ENCODE results near the gene KCNK1. TPM values are rescaled to one million over a fixed set of nuclear protein-coding genes. Genes with fewer than 3 reads are reported as not detected.

Gene KCNK1
- total and polyA plus RNA-seq, 2 of the 13 experiments (the other 11 are each of a cell fraction or from before 2014, with no cell fraction given): not detected

DNA sequence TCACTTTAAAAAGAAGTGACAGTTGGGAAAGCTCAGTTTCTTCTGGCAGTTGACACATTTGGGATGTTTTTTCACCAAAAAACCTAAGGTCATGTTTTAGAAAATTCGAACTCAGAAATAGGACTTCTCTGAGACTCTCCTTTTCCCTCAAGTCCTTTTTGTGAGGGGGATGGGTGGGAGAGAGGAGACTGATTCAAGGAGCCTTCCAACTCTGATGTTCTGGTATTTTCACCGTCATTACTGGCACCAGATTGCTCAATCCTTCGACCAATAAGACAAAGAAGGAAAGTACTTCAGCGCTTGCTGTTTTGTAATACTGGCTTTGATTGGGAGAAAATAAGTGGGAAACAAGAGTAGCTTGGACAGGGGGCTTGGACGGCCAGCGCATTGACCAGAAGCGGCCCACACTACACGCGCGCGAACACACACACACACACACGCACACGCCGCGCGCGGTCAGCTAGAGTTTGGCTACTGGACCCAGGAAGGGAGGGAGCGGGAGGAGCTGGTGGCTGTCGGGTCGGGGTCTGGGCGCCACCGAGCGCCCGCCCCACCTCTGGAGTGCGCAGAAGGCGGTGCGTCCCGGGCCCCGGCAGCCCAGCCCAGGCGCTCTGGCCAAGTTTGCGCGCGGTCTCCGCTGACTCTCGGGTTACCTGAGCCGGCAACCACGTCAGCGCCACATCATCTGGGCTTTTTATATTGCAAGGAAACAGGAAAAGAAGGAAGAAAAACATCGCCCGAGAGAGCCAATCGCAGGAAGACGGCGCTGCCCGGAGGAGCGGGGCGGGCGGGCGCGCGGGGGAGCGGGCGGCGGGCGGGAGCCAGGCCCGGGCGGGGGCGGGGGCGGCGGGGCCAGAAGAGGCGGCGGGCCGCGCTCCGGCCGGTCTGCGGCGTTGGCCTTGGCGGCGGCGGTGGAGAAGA is at the start of gene KCNK1 (continued):
- no peak for TF ChIP-seq GTF3A (CRISPR knock-in tag; conservative IDR thresholded peaks at IDR 0.05)
- TF ChIP-seq NAIF1 (CRISPR knock-in tag; IDR thresholded peaks at IDR 0.05; ENCODE audit: borderline replicate concordance): no peak

GRCh38 chr1:233565313-233565712 is 48.6 kb upstream of the KCNK1 start:
- H3K36me3 ChIP-seq (replicated peaks in 1 of 2; ENCODE audit: control insufficient read depth in 1 of 2, insufficient read depth in 2 of 2, low read length in 2 of 2): no peaks in the 10 kb centered on the region
- no peaks in the 10 kb centered on the region for H3K79me2 ChIP-seq (ENCODE audit: insufficient read depth, low read length)
- DNase-seq (ENCODE audit: low spot score) (no peak), ATAC-seq (no peak), FAIRE-seq (no peak)
- no peak overlapping the region for H2AFZ ChIP-seq (ENCODE audit: low read length)
- H3K27ac ChIP-seq (ENCODE audit: extremely low read length, insufficient read depth, low read length): no peak overlapping the region
- H3K27me3 ChIP-seq (ENCODE audit: control insufficient read depth in 1 of 2, insufficient read depth in 2 of 2, low read length in 2 of 2): no peaks in the 10 kb centered on the region; a peak in 1 of 5 replicates
- H3K4me3 ChIP-seq (replicated peaks in 1 of 3; ENCODE audit: insufficient read depth in 1 of 3, low read depth in 2 of 3, low read length in 3 of 3): no peak overlapping the region
- H3K4me2 ChIP-seq (ENCODE audit: low read depth, low read length): no peak overlapping the region
- CTCF ChIA-PET (ENCODE audit: low intra/inter-chr PET ratio, low total read pairs): no interaction called here
- no peaks in the 10 kb centered on the region for H3K4me1 ChIP-seq (ENCODE audit: insufficient read depth, low read length)
- intact Hi-C loops (cut with micrococcal nuclease; ENCODE audit: unreplicated experiment): no loop called here
- POLR2A ChIA-PET: no interaction called here
- 33% methylated on average over 2 of the region's 2 CpGs for WGBS (ENCODE audit: low lambda C conversion rate)
- in situ Hi-C loops (cut with HindIII; ENCODE audit: extremely low pct_ligation_motif_present, low pct_unique_long_range_greater_than_20kb): no loop called here
- no peaks in the 10 kb centered on the region for H4K20me1 ChIP-seq (ENCODE audit: insufficient read depth, low read length)
- BruUV-seq (replicated peaks): no TSS peak
- peaks cover 41% of the 10 kb centered on the region for H3K9me3 ChIP-seq (ENCODE audit: low read length)
- TF ChIP-seq MXD4 (CRISPR knock-in tag; IDR thresholded peaks at IDR 0.05) (no peak), MXD3 (CRISPR knock-in tag; IDR thresholded peaks at IDR 0.05) (no peak), ZNF224 (CRISPR knock-in tag; IDR thresholded peaks at IDR 0.05) (no peak), E2F1 (CRISPR knock-in tag; IDR thresholded peaks at IDR 0.05) (no peak), HCFC1 (IDR thresholded peaks at IDR 0.05; ENCODE audit: low read depth, low read length) (no peak), MTF1 (CRISPR knock-in tag; IDR thresholded peaks at IDR 0.05) (no peak), FUBP1 (CRISPR knock-in tag; IDR thresholded peaks at IDR 0.05; ENCODE audit: borderline replicate concordance) (no peak), RBAK (CRISPR knock-in tag; IDR thresholded peaks at IDR 0.05) (no peak), RFX1 (IDR thresholded peaks at IDR 0.05) (no peak), ZNF337 (CRISPR knock-in tag; IDR thresholded peaks at IDR 0.05; ENCODE audit: borderline replicate concordance, low read depth) (no peak)
- TF ChIP-seq, protein P1, sequence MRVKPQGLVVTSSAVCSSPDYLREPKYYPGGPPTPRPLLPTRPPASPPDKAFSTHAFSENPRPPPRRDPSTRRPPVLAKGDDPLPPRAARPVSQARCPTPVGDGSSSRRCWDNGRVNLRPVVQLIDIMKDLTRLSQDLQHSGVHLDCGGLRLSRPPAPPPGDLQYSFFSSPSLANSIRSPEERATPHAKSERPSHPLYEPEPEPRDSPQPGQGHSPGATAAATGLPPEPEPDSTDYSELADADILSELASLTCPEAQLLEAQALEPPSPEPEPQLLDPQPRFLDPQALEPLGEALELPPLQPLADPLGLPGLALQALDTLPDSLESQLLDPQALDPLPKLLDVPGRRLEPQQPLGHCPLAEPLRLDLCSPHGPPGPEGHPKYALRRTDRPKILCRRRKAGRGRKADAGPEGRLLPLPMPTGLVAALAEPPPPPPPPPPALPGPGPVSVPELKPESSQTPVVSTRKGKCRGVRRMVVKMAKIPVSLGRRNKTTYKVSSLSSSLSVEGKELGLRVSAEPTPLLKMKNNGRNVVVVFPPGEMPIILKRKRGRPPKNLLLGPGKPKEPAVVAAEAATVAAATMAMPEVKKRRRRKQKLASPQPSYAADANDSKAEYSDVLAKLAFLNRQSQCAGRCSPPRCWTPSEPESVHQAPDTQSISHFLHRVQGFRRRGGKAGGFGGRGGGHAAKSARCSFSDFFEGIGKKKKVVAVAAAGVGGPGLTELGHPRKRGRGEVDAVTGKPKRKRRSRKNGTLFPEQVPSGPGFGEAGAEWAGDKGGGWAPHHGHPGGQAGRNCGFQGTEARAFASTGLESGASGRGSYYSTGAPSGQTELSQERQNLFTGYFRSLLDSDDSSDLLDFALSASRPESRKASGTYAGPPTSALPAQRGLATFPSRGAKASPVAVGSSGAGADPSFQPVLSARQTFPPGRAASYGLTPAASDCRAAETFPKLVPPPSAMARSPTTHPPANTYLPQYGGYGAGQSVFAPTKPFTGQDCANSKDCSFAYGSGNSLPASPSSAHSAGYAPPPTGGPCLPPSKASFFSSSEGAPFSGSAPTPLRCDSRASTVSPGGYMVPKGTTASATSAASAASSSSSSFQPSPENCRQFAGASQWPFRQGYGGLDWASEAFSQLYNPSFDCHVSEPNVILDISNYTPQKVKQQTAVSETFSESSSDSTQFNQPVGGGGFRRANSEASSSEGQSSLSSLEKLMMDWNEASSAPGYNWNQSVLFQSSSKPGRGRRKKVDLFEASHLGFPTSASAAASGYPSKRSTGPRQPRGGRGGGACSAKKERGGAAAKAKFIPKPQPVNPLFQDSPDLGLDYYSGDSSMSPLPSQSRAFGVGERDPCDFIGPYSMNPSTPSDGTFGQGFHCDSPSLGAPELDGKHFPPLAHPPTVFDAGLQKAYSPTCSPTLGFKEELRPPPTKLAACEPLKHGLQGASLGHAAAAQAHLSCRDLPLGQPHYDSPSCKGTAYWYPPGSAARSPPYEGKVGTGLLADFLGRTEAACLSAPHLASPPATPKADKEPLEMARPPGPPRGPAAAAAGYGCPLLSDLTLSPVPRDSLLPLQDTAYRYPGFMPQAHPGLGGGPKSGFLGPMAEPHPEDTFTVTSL (CRISPR knock-in tag; IDR thresholded peaks at IDR 0.05; ENCODE audit: borderline replicate concordance): no peak
- no peak overlapping the region for H3K9ac ChIP-seq (ENCODE audit: insufficient read depth, low read depth, low read length)
